Neural progenitor cell (in vitro differentiated cells): Measurements from ENCODE around the gene FIBCD1.

Experiments
- CTCF ChIP-seq: fragments of 200-600 bp; sonication (generic); IDR thresholded peaks from 2 replicates; pipeline ENCODE4 v1.5.1; 2017; ENCODE audit warnings: antibody characterized with exemption, mild to moderate bottlenecking
- EZH2phosphoT487 ChIP-seq: fragments of 200-600 bp; sonication (generic); IDR thresholded peaks from 2 replicates; pipeline ENCODE4 v1.6.1; 2017; ENCODE audit warnings: antibody characterized with exemption

DNA sequence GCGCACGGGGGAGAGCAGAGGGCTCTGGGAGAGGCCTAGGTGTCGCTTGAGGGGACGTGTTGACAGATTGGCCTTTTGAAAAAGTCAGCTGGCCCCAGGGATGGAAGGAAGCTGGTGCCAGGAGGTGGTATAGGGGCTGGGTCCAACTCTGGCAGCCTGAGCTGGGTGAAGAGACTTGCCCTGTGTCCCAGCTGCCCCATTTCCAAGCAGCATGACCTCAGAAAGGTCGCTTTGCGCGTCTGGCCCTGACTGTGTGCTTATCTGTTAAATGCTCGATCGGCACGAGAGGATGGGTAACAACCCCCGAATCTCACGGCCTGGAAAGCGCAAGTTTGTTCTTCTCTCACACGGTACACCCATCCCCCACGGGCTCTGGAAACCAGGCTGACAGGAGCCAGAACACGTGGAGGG lies 38.8 kb upstream of the FIBCD1 start:
- TF ChIP-seq CTCF: no peak
- no peak for TF ChIP-seq EZH2phosphoT487
